ENCODE results near the gene CSTPP1. TPM values are rescaled to one million over a fixed set of nuclear protein-coding genes. Genes with fewer than 3 reads are reported as not detected.

CSTPP1 gene
- total and polyA plus RNA-seq, 2 of the 4 experiments (the other 2 are of a cell fraction) = 22.0 to 35.7 TPM

DNA sequence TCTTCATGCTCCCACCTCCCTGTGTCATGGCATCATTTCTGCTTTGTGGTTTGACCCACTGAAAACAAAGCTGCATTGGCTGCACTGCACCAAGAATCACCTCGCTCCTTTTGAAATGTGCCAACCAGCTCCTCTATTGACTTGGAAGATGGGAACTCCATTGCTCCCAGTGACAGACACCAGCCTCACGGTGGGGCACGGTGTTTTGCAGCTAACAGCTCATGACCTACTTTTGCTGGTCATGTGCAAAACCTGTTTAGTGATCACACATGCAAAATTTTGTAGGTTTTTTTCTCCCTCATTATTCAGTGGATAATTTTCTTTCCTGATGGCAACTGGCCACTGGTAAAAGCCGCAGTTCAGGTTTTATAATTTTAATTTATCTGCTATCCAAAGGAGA is 203.3 kb downstream of the CSTPP1 start:
- intact Hi-C loops (cut with micrococcal nuclease) = loop anchor here (10.0 kb wide), 1 partner anchor 135 kb away; no protein-coding TSS in a partner anchor
- in situ Hi-C loops (cut with MboI; ENCODE audit: low sequenced_read_pairs) = no loop called here
- no peak overlapping the region for H3K4ac ChIP-seq (ENCODE audit: low read depth, low read length)

More for the DNA sequence above, 203.3 kb downstream of the CSTPP1 start:
- H3K4me1 ChIP-seq (ENCODE audit: control insufficient read depth, insufficient read depth, low read length) = peaks cover 10% of the 10 kb centered on the region
- no peak overlapping the region for H3K9ac ChIP-seq (ENCODE audit: low read depth, low read length)
- H3K18ac ChIP-seq (ENCODE audit: low read depth, low read length) = no peak overlapping the region
- H2AK9ac ChIP-seq (replicated peaks; ENCODE audit: low read depth, low read length, poor library complexity) = no peak overlapping the region
- DNase-seq = no peak
- H2BK5ac ChIP-seq (ENCODE audit: low read depth, low read length, poor library complexity, severe bottlenecking) = no peak overlapping the region
- no peak overlapping the region for H3K4me3 ChIP-seq (ENCODE audit: insufficient read depth, low read depth, low read length)
- H2BK120ac ChIP-seq (ENCODE audit: low read depth, low read length) = no peak overlapping the region
- H2AFZ ChIP-seq (replicated peaks; ENCODE audit: low read length, poor library complexity) = no peak overlapping the region
- H3K27me3 ChIP-seq (ENCODE audit: control insufficient read depth, insufficient read depth, low read length) = no peaks in the 10 kb centered on the region
- no peak overlapping the region for H4K91ac ChIP-seq (ENCODE audit: insufficient read depth, low read depth, low read length)
- H3K36me3 ChIP-seq (ENCODE audit: control insufficient read depth, insufficient read depth, low read length) = peaks cover 4% of the 10 kb centered on the region
- H4K5ac ChIP-seq (ENCODE audit: low read depth, low read length) = no peak overlapping the region
- no peak overlapping the region for H2BK20ac ChIP-seq (ENCODE audit: low read depth, low read length)
- ChIA-PET CTCF (interaction anchor here (0.9 kb wide), 1 partner anchor 8 kb away, joined by 4 read pairs; no protein-coding TSS in a partner anchor), POLR2A (ENCODE audit: unreplicated experiment) (no interaction called here)
- H3K9me3 ChIP-seq (ENCODE audit: control insufficient read depth, insufficient read depth, low read length) = no peaks in the 10 kb centered on the region
- no peak overlapping the region for H3K27ac ChIP-seq (ENCODE audit: insufficient read depth, low read length)
- H2BK15ac ChIP-seq (ENCODE audit: low read depth, low read length) = no peak overlapping the region
- no peak overlapping the region for H3K23ac ChIP-seq (ENCODE audit: low read depth, low read length)
- H3K56ac ChIP-seq (ENCODE audit: extremely low read depth, insufficient read depth, low read length) = no peak overlapping the region
- H3K79me1 ChIP-seq (ENCODE audit: low read depth in 1 of 2, low read length in 2 of 2) = no peaks in the 10 kb centered on the region; a peak in 1 of 4 replicates
- no peak overlapping the region for H3K4me2 ChIP-seq (ENCODE audit: low read depth, low read length)
- no peak overlapping the region for H4K8ac ChIP-seq (ENCODE audit: low read depth in 2 of 2, low read length in 2 of 2)
- no peaks in the 10 kb centered on the region; the same call in 1 of the 2 replicates for H4K20me1 ChIP-seq (ENCODE audit: insufficient read depth, low read length)
- TF ChIP-seq RAD21 (IDR thresholded peaks at IDR 0.05; ENCODE audit: low read length) (no peak), MAFK (IDR thresholded peaks at IDR 0.05; ENCODE audit: low read depth, low read length) (no peak), CEBPB (IDR thresholded peaks at IDR 0.05; ENCODE audit: low read depth, low read length) (no peak), SMC3 (IDR thresholded peaks at IDR 0.05; ENCODE audit: low read depth, low read length) (no peak), CHD1 (IDR thresholded peaks at IDR 0.05; ENCODE audit: low read depth, low read length) (no peak), RCOR1 (IDR thresholded peaks at IDR 0.05; ENCODE audit: insufficient replicate concordance, low read length) (no peak), FOS (IDR thresholded peaks at IDR 0.05; ENCODE audit: low read depth, low read length) (no peak), MAZ (IDR thresholded peaks at IDR 0.05; ENCODE audit: borderline replicate concordance, low read depth, low read length) (no peak), BHLHE40 (IDR thresholded peaks at IDR 0.05; ENCODE audit: low read depth, low read length) (no peak)
- TF ChIP-seq, protein P1, sequence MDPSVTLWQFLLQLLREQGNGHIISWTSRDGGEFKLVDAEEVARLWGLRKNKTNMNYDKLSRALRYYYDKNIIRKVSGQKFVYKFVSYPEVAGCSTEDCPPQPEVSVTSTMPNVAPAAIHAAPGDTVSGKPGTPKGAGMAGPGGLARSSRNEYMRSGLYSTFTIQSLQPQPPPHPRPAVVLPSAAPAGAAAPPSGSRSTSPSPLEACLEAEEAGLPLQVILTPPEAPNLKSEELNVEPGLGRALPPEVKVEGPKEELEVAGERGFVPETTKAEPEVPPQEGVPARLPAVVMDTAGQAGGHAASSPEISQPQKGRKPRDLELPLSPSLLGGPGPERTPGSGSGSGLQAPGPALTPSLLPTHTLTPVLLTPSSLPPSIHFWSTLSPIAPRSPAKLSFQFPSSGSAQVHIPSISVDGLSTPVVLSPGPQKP (IDR thresholded peaks at IDR 0.05; ENCODE audit: borderline replicate concordance, low read depth, low read length) = no peak
- TF ChIP-seq, protein P2, sequence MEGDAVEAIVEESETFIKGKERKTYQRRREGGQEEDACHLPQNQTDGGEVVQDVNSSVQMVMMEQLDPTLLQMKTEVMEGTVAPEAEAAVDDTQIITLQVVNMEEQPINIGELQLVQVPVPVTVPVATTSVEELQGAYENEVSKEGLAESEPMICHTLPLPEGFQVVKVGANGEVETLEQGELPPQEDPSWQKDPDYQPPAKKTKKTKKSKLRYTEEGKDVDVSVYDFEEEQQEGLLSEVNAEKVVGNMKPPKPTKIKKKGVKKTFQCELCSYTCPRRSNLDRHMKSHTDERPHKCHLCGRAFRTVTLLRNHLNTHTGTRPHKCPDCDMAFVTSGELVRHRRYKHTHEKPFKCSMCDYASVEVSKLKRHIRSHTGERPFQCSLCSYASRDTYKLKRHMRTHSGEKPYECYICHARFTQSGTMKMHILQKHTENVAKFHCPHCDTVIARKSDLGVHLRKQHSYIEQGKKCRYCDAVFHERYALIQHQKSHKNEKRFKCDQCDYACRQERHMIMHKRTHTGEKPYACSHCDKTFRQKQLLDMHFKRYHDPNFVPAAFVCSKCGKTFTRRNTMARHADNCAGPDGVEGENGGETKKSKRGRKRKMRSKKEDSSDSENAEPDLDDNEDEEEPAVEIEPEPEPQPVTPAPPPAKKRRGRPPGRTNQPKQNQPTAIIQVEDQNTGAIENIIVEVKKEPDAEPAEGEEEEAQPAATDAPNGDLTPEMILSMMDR (conservative IDR thresholded peaks at IDR 0.05; ENCODE audit: low read depth, low read length) = no peak
- TF ChIP-seq, protein P3, sequence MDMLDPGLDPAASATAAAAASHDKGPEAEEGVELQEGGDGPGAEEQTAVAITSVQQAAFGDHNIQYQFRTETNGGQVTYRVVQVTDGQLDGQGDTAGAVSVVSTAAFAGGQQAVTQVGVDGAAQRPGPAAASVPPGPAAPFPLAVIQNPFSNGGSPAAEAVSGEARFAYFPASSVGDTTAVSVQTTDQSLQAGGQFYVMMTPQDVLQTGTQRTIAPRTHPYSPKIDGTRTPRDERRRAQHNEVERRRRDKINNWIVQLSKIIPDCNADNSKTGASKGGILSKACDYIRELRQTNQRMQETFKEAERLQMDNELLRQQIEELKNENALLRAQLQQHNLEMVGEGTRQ (IDR thresholded peaks at IDR 0.05; ENCODE audit: low read depth, low read length) = no peak
- ATAC-seq (ENCODE audit: low read depth) = no peak
- dilution Hi-C loops (cut with HindIII; ENCODE audit: low sequenced_read_pairs, unreplicated experiment) = no loop called here
- no peak overlapping the region for H2AK5ac ChIP-seq (ENCODE audit: low read depth, low read length)
- no peak overlapping the region for H3K14ac ChIP-seq (replicated peaks; ENCODE audit: low read depth, low read length)
- WGBS, 2 experiments (ENCODE audit: extremely low coverage in 2 of 2, insufficient read length in 1 of 2) = no CpG with 5 or more reads among the region's 4 CpGs
- peaks cover 7% of the 10 kb centered on the region; the same call in 1 of the 2 replicates for H3K9me1 ChIP-seq (ENCODE audit: insufficient read depth, low read length)
- no TSS peak for BruUV-seq (replicated peaks)
